Panc1 (cell line): ENCODE measurements around the gene YBEY.

Experiments
- POLR2AphosphoS5 ChIP-seq: IDR thresholded peaks from 2 replicates; pipeline ENCODE4 v1.6.1; 2012; ENCODE audit warnings: mild to moderate bottlenecking, low read depth, low read length, moderate library complexity
- TF ChIP-seq, protein P1 (sequence below), 2 experiments: IDR thresholded peaks; 2 replicates each; pipeline ENCODE4 v1.6.1; 2011 to 2012; ENCODE audit warnings: low read depth in 2 of 2, control low read depth in 1 of 2, low read length in 1 of 2, mild to moderate bottlenecking in 1 of 2, moderate library complexity in 1 of 2; ENCODE audit not compliant: insufficient read depth in 1 of 2
- TF ChIP-seq, protein P2 (sequence below): fragments of 450-650 bp; IDR thresholded peaks from 2 replicates; pipeline ENCODE4 v1.5.1; 2017; ENCODE audit warnings: mild to moderate bottlenecking

DNA sequence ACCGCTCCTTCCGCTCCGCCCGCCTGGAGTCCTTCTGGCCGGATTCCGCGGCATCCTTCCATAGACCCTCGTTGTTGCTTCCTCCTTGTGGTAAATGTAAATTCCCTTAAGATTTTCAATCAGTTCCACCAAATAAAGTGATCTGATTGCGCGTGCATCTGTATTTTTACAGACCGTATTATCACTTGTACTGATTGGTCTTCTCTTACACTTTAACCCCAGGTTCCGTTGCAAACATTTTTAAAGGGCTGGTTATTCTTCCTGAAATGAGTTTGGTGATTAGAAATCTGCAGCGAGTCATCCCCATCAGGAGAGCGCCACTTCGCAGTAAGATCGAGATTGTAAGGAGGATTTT lies 483 bp downstream of the YBEY start:
- TF ChIP-seq, protein P1, sequence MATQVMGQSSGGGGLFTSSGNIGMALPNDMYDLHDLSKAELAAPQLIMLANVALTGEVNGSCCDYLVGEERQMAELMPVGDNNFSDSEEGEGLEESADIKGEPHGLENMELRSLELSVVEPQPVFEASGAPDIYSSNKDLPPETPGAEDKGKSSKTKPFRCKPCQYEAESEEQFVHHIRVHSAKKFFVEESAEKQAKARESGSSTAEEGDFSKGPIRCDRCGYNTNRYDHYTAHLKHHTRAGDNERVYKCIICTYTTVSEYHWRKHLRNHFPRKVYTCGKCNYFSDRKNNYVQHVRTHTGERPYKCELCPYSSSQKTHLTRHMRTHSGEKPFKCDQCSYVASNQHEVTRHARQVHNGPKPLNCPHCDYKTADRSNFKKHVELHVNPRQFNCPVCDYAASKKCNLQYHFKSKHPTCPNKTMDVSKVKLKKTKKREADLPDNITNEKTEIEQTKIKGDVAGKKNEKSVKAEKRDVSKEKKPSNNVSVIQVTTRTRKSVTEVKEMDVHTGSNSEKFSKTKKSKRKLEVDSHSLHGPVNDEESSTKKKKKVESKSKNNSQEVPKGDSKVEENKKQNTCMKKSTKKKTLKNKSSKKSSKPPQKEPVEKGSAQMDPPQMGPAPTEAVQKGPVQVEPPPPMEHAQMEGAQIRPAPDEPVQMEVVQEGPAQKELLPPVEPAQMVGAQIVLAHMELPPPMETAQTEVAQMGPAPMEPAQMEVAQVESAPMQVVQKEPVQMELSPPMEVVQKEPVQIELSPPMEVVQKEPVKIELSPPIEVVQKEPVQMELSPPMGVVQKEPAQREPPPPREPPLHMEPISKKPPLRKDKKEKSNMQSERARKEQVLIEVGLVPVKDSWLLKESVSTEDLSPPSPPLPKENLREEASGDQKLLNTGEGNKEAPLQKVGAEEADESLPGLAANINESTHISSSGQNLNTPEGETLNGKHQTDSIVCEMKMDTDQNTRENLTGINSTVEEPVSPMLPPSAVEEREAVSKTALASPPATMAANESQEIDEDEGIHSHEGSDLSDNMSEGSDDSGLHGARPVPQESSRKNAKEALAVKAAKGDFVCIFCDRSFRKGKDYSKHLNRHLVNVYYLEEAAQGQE (IDR thresholded peaks at IDR 0.05; ENCODE audit: insufficient read depth in 1 of 2, low read depth in 2 of 2, low read length in 1 of 2): no peak
- TF ChIP-seq, protein P2, sequence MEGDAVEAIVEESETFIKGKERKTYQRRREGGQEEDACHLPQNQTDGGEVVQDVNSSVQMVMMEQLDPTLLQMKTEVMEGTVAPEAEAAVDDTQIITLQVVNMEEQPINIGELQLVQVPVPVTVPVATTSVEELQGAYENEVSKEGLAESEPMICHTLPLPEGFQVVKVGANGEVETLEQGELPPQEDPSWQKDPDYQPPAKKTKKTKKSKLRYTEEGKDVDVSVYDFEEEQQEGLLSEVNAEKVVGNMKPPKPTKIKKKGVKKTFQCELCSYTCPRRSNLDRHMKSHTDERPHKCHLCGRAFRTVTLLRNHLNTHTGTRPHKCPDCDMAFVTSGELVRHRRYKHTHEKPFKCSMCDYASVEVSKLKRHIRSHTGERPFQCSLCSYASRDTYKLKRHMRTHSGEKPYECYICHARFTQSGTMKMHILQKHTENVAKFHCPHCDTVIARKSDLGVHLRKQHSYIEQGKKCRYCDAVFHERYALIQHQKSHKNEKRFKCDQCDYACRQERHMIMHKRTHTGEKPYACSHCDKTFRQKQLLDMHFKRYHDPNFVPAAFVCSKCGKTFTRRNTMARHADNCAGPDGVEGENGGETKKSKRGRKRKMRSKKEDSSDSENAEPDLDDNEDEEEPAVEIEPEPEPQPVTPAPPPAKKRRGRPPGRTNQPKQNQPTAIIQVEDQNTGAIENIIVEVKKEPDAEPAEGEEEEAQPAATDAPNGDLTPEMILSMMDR: no peak
- no peak for TF ChIP-seq POLR2AphosphoS5
